ENCODE data around the gene AMBN. TPM values are rescaled to one million over a fixed set of nuclear protein-coding genes. Genes with fewer than 3 reads are reported as not detected.
"Not testable (repeated sequence)": the region's sequence is repeated elsewhere in the genome, so short reads cannot be mapped to it uniquely, and the experiment has no call there.

AMBN gene
- polyA plus RNA-seq, 3 donors: not detected

DNA sequence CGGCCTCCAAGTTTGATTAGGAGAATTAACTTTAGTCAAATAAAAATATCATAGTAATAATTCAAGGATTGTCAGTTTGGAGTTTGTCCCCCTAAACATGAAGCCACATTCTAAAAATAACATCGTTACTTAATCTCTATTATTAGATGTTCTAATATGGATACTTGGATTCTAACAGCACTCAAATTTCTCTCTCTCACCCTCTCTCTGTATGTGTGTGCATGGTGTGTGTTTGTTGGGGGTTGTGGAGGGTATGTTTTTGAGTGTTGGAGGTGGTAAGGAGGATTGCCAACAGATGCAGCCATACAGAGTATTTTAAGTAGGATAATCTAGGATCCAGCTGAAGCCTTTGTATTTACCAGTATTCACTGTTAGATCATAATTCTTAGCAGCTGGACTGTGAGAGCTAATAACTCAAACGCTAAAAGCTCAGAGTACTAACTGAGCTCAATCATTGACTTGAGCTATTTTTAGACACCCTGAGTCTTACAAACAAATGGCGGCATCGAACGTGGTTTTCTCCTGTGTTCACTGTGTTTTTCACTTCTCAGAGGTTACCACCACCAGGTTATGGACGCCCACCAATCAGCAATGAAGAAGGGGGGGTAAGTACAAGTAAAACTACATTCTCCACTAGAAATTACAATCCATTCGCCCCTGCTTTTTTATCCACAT lies 45.3 kb downstream of the AMBN start:
- Mint-ChIP-seq H3K4me1 (no peaks in the 10 kb centered on the region), H3K27me3 (ENCODE audit: low read depth in 3 of 3) (no peaks in the 10 kb centered on the region), H3K4me3 (no peak overlapping the region), H3K9me3 (peaks cover 0 to 2% (median 0%) of the 10 kb centered on the region in 7 donors), H3K36me3 (no peaks in the 10 kb centered on the region), H3K27ac (no peak overlapping the region)
- TF ChIP-seq, protein P1, sequence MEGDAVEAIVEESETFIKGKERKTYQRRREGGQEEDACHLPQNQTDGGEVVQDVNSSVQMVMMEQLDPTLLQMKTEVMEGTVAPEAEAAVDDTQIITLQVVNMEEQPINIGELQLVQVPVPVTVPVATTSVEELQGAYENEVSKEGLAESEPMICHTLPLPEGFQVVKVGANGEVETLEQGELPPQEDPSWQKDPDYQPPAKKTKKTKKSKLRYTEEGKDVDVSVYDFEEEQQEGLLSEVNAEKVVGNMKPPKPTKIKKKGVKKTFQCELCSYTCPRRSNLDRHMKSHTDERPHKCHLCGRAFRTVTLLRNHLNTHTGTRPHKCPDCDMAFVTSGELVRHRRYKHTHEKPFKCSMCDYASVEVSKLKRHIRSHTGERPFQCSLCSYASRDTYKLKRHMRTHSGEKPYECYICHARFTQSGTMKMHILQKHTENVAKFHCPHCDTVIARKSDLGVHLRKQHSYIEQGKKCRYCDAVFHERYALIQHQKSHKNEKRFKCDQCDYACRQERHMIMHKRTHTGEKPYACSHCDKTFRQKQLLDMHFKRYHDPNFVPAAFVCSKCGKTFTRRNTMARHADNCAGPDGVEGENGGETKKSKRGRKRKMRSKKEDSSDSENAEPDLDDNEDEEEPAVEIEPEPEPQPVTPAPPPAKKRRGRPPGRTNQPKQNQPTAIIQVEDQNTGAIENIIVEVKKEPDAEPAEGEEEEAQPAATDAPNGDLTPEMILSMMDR (IDR thresholded peaks at IDR 0.05): no peak
- H3K36me3 ChIP-seq (replicated peaks in 1 of 2; ENCODE audit: control insufficient read depth in 1 of 2, insufficient read depth in 2 of 2, low read length in 2 of 2): no peaks in the 10 kb centered on the region
- H4K20me1 ChIP-seq (ENCODE audit: insufficient read depth, low read length): no peaks in the 10 kb centered on the region
- WGBS (ENCODE audit: insufficient coverage): 22% methylated on average over 1 of the region's 8 CpGs
- H3K4me3 ChIP-seq (replicated peaks in 1 of 3; ENCODE audit: low read depth in 2 of 3, low read length in 3 of 3): no peak overlapping the region
- H3K9me3 ChIP-seq (replicated peaks in 1 of 2; ENCODE audit: control insufficient read depth in 1 of 2, insufficient read depth in 1 of 2, low read length in 2 of 2): no peaks in the 10 kb centered on the region
- no peak overlapping the region for H3K27ac ChIP-seq (ENCODE audit: low read depth in 1 of 2, low read length in 2 of 2)
- intact Hi-C loops (cut with micrococcal nuclease): no loop called here
- H3K27me3 ChIP-seq (ENCODE audit: control insufficient read depth in 2 of 2, insufficient read depth in 2 of 2, low read length in 2 of 2): no peaks in the 10 kb centered on the region
- no peak overlapping the region for H2AFZ ChIP-seq (ENCODE audit: insufficient read depth, low read depth, low read length, poor library complexity, severe bottlenecking)
- H3K79me2 ChIP-seq (ENCODE audit: insufficient read depth, low read length): no peaks in the 10 kb centered on the region
- no peaks in the 10 kb centered on the region for H3K4me1 ChIP-seq (ENCODE audit: control insufficient read depth in 1 of 2, insufficient read depth in 2 of 2, low read length in 2 of 2)
- no peak overlapping the region for H3K9ac ChIP-seq (ENCODE audit: insufficient read depth, low read length, poor library complexity, severe bottlenecking)
- no peak for DNase-seq
- no peak overlapping the region for H3K4me2 ChIP-seq (replicated peaks; ENCODE audit: extremely low read depth, low read length, poor library complexity, severe bottlenecking)

- H3K4me2 ChIP-seq (replicated peaks; ENCODE audit: extremely low read depth, low read length, poor library complexity, severe bottlenecking): no peak overlapping the region
- no peak overlapping the region for H3K9ac ChIP-seq (ENCODE audit: insufficient read depth, low read length, poor library complexity, severe bottlenecking)
- DNase-seq: no peak
- no peaks in the 10 kb centered on the region for H3K9me3 ChIP-seq (replicated peaks in 1 of 2; ENCODE audit: control insufficient read depth in 1 of 2, insufficient read depth in 1 of 2, low read length in 2 of 2)
- Mint-ChIP-seq H3K27me3 (ENCODE audit: low read depth in 3 of 3) (no peaks in the 10 kb centered on the region), H3K4me3 (no peak overlapping the region), H3K4me1 (no peaks in the 10 kb centered on the region), H3K36me3 (no peaks in the 10 kb centered on the region), H3K27ac (no peak overlapping the region), H3K9me3 (no peaks in the 10 kb centered on the region)
- no peak overlapping the region for H2AFZ ChIP-seq (ENCODE audit: insufficient read depth, low read depth, low read length, poor library complexity, severe bottlenecking)
- no peaks in the 10 kb centered on the region for H3K4me1 ChIP-seq (ENCODE audit: control insufficient read depth in 1 of 2, insufficient read depth in 2 of 2, low read length in 2 of 2)
- no peaks in the 10 kb centered on the region for H3K27me3 ChIP-seq (ENCODE audit: control insufficient read depth in 2 of 2, insufficient read depth in 2 of 2, low read length in 2 of 2)
- H3K27ac ChIP-seq (ENCODE audit: low read depth in 1 of 2, low read length in 2 of 2): no peak overlapping the region
- no peak overlapping the region for H3K4me3 ChIP-seq (replicated peaks in 1 of 3; ENCODE audit: low read depth in 2 of 3, low read length in 3 of 3)
- no peaks in the 10 kb centered on the region for H4K20me1 ChIP-seq (ENCODE audit: insufficient read depth, low read length)
- 100% methylated on average over 1 of the region's 2 CpGs for WGBS (ENCODE audit: insufficient coverage)
- TF ChIP-seq, protein P1 (IDR thresholded peaks at IDR 0.05): no peak
- no peaks in the 10 kb centered on the region for H3K79me2 ChIP-seq (ENCODE audit: insufficient read depth, low read length)
- no peaks in the 10 kb centered on the region for H3K36me3 ChIP-seq (replicated peaks in 1 of 2; ENCODE audit: control insufficient read depth in 1 of 2, insufficient read depth in 2 of 2, low read length in 2 of 2)
- intact Hi-C loops (cut with micrococcal nuclease): no loop called here
Observed at GRCh38 chr4:70640192-70640591, 48.1 kb downstream of the AMBN start.

DNA sequence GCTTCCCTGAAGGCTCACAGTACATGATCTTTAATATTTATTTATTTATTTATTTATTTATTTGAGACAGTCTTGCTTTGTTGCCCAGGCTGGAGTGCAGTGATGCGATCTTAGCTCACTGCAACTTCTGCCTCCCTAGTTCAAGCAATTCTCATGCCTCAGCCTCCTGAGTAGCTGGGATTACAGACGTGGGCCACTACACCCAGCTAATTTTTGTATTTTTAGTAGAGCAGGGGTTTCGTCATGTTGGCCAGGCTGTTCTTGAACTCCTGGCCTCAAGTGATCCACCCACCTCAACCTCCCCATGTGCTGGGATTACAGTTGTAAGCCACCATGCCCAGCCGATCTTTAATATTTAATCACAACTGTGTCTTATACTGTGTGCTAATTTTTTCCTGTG lies 58.7 kb downstream of the AMBN start:
- not testable (repeated sequence) for H3K4me3 ChIP-seq (replicated peaks in 1 of 3; ENCODE audit: low read depth in 2 of 3, low read length in 3 of 3); H3K4me1 ChIP-seq (ENCODE audit: control insufficient read depth in 1 of 2, insufficient read depth in 2 of 2, low read length in 2 of 2); H3K27me3 Mint-ChIP-seq (ENCODE audit: low read depth in 3 of 3); H3K4me2 ChIP-seq (replicated peaks; ENCODE audit: extremely low read depth, low read length, poor library complexity, severe bottlenecking); H2AFZ ChIP-seq (ENCODE audit: insufficient read depth, low read depth, low read length, poor library complexity, severe bottlenecking); H3K27ac Mint-ChIP-seq; H3K9me3 ChIP-seq (replicated peaks in 1 of 2; ENCODE audit: control insufficient read depth in 1 of 2, insufficient read depth in 1 of 2, low read length in 2 of 2); H3K27ac ChIP-seq (ENCODE audit: low read depth in 1 of 2, low read length in 2 of 2); H3K9ac ChIP-seq (ENCODE audit: insufficient read depth, low read length, poor library complexity, severe bottlenecking); DNase-seq; H3K79me2 ChIP-seq (ENCODE audit: insufficient read depth, low read length); H4K20me1 ChIP-seq (ENCODE audit: insufficient read depth, low read length); H3K4me3 Mint-ChIP-seq; H3K36me3 Mint-ChIP-seq; H3K36me3 ChIP-seq (replicated peaks in 1 of 2; ENCODE audit: control insufficient read depth in 1 of 2, insufficient read depth in 2 of 2, low read length in 2 of 2); H3K27me3 ChIP-seq (ENCODE audit: control insufficient read depth in 2 of 2, insufficient read depth in 2 of 2, low read length in 2 of 2); H3K4me1 Mint-ChIP-seq; H3K9me3 Mint-ChIP-seq
- intact Hi-C loops (cut with micrococcal nuclease): loop anchor here in 1 of 2 donors (10.0 kb wide), 1 partner anchor 354 kb away; no protein-coding TSS in a partner anchor
- no CpG with 5 or more reads among the region's 4 CpGs for WGBS (ENCODE audit: insufficient coverage)

All from CD14-positive monocyte (primary cell).